MG63 (cell line): Measurements from ENCODE around the gene IRF2BPL. TPM values are rescaled to one million over a fixed set of nuclear protein-coding genes. Genes with fewer than 3 reads are reported as not detected.

ENCODE experiments used
- DNase-seq: peaks from one replicate; pipeline ENCODE4 v3.0.0-alpha.2; 2020
- H3K27me3 ChIP-seq: fragments of 250-450 bp; sonication (Bioruptor Pico); 2 replicates; pipeline ENCODE4 v1.5.1; 2020; ENCODE audit warnings: mild to moderate bottlenecking, moderate library complexity
- H3K36me3 ChIP-seq: fragments of 250-450 bp; sonication (Bioruptor Pico); 2 replicates; pipeline ENCODE4 v1.5.1; 2020; ENCODE audit warnings: mild to moderate bottlenecking, moderate library complexity
- H3K4me3 ChIP-seq: fragments of 250-450 bp; sonication (Bioruptor Pico); 2 replicates; pipeline ENCODE4 v1.5.1; 2020; ENCODE audit warnings: mild to moderate bottlenecking, moderate library complexity
- H3K9me3 ChIP-seq: fragments of 250-450 bp; sonication (Bioruptor Pico); 2 replicates; pipeline ENCODE4 v1.5.1; 2020; ENCODE audit warnings: mild to moderate bottlenecking, moderate library complexity
- total RNA-seq: library from RNA; depleted of rRNA; stranded (reverse); fragments of >200 nt; shearing (Covaris generic); gene quantifications from 2 replicates; pipeline ENCODE4 v1.2.3, GENCODE V29; 2014; ENCODE audit warnings: low replicate concordance

IRF2BPL gene
- total RNA-seq, 1 experiment from 2014 or later = 34.9 TPM

GRCh38 chr14:77007183-77007974 lies 21.1 kb downstream of the IRF2BPL start:
- no peak overlapping the region for H3K4me3 ChIP-seq
- H3K36me3 ChIP-seq = no peaks in the 10 kb centered on the region
- no peaks in the 10 kb centered on the region for H3K9me3 ChIP-seq
- H3K27me3 ChIP-seq = no peaks in the 10 kb centered on the region
- no peak for DNase-seq

GRCh38 chr14:77006132-77006531 lies 22.4 kb downstream of the IRF2BPL start:
- no peaks in the 10 kb centered on the region for H3K27me3 ChIP-seq
- H3K4me3 ChIP-seq = no peak overlapping the region
- DNase-seq = no peak
- no peaks in the 10 kb centered on the region for H3K9me3 ChIP-seq
- no peaks in the 10 kb centered on the region for H3K36me3 ChIP-seq

DNA sequence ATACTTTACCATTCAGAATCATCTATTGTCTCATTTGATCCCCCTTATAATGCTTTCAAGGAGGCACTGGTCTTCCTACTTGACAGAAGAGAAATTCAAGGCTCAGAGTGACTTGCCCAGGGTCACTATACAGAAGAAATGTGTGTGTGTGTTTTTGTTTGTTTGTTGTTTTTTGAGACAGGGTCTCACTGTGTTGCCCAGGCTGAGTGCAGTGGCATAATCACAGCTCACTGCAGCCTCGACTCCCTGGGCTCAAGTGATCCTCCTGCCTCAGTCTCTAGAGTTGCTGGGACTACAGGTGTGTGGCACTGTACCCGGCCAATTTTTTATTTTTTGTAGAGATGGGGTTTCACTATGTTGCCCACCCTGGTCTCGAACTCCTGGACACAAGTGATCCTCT lies 22.9 kb downstream of the IRF2BPL start:
- H3K4me3 ChIP-seq = no peak overlapping the region
- no peaks in the 10 kb centered on the region for H3K27me3 ChIP-seq
- no peaks in the 10 kb centered on the region for H3K9me3 ChIP-seq
- H3K36me3 ChIP-seq = no peaks in the 10 kb centered on the region
- no peak for DNase-seq

- Histone ChIP-seq H3K4me3 (no peak overlapping the region), H3K27me3 (no peaks in the 10 kb centered on the region), H3K9me3 (no peaks in the 10 kb centered on the region), H3K36me3 (no peaks in the 10 kb centered on the region)
- no peak for DNase-seq
Observed at GRCh38 chr14:77004711-77005460, 23.6 kb downstream of the IRF2BPL start.

GRCh38 chr14:77003960-77004710 lies 24.4 kb downstream of the IRF2BPL start:
- Histone ChIP-seq H3K4me3 (no peak overlapping the region), H3K27me3 (no peaks in the 10 kb centered on the region), H3K36me3 (no peaks in the 10 kb centered on the region), H3K9me3 (no peaks in the 10 kb centered on the region)
- DNase-seq = peak; percentile 42

GRCh38 chr14:77002889-77003288 lies 25.6 kb downstream of the IRF2BPL start:
- Histone ChIP-seq H3K4me3 (no peak overlapping the region), H3K27me3 (no peaks in the 10 kb centered on the region), H3K9me3 (no peaks in the 10 kb centered on the region), H3K36me3 (no peaks in the 10 kb centered on the region)
- DNase-seq = no peak

DNA sequence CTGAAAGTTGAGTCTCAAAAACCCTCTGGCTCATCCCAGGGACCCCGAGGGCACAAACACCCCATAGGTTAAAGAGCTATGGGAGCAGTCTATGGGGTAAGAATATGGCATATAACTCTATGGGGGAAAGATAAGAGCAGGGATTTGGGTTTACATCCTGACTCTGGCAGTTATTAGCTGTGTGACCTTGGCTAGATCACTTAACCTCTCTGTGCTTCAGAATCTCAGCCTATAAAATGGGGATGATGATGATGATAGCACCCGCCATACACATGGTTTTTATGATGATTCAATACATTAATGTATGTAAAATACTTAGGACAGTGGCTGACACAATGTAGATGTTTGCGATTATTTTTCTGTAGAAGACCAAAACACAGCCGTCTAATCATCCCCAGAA lies 26.2 kb downstream of the IRF2BPL start:
- H3K9me3 ChIP-seq = no peaks in the 10 kb centered on the region
- no peak for DNase-seq
- no peaks in the 10 kb centered on the region for H3K36me3 ChIP-seq
- H3K27me3 ChIP-seq = no peaks in the 10 kb centered on the region
- no peak overlapping the region for H3K4me3 ChIP-seq

- H3K9me3 ChIP-seq = no peaks in the 10 kb centered on the region
- no peak overlapping the region for H3K4me3 ChIP-seq
- DNase-seq = no peak
- H3K27me3 ChIP-seq = no peaks in the 10 kb centered on the region
- no peaks in the 10 kb centered on the region for H3K36me3 ChIP-seq
Observed at GRCh38 chr14:77000340-77001270, 27.9 kb downstream of the IRF2BPL start.

- H3K27me3 ChIP-seq = no peaks in the 10 kb centered on the region
- H3K36me3 ChIP-seq = no peaks in the 10 kb centered on the region
Observed at GRCh38 chr14:76998910-76999309, 29.6 kb downstream of the IRF2BPL start.

GRCh38 chr14:76997257-76997970 lies 31.1 kb downstream of the IRF2BPL start:
- Histone ChIP-seq H3K9me3 (no peaks in the 10 kb centered on the region), H3K27me3 (no peaks in the 10 kb centered on the region), H3K36me3 (no peaks in the 10 kb centered on the region), H3K4me3 (no peak overlapping the region)
- DNase-seq = no peak

More at GRCh38 chr14:76998910-76999309, 29.6 kb downstream of the IRF2BPL start:
- DNase-seq = no peak
- Histone ChIP-seq H3K4me3 (no peak overlapping the region), H3K9me3 (no peaks in the 10 kb centered on the region)

GRCh38 chr14:76996563-76997146 lies 31.9 kb downstream of the IRF2BPL start:
- no peak for DNase-seq

GRCh38 chr14:76995279-76996035 lies 33.1 kb downstream of the IRF2BPL start:
- no peak overlapping the region for H3K4me3 ChIP-seq
- no peaks in the 10 kb centered on the region for H3K9me3 ChIP-seq

More at GRCh38 chr14:76996563-76997146, 31.9 kb downstream of the IRF2BPL start:
- no peak overlapping the region for H3K4me3 ChIP-seq
- H3K9me3 ChIP-seq = no peaks in the 10 kb centered on the region
- H3K27me3 ChIP-seq = no peaks in the 10 kb centered on the region
- H3K36me3 ChIP-seq = no peaks in the 10 kb centered on the region

GRCh38 chr14:76993752-76994151 lies 34.8 kb downstream of the IRF2BPL start:
- no peak for DNase-seq
- H3K36me3 ChIP-seq = no peaks in the 10 kb centered on the region
- no peak overlapping the region for H3K4me3 ChIP-seq
- H3K9me3 ChIP-seq = no peaks in the 10 kb centered on the region
- H3K27me3 ChIP-seq = no peaks in the 10 kb centered on the region

More at GRCh38 chr14:76995279-76996035, 33.1 kb downstream of the IRF2BPL start:
- Histone ChIP-seq H3K36me3 (no peaks in the 10 kb centered on the region), H3K27me3 (no peaks in the 10 kb centered on the region)
- no peak for DNase-seq

GRCh38 chr14:76990084-76990483 lies 38.4 kb downstream of the IRF2BPL start:
- H3K4me3 ChIP-seq = no peak overlapping the region
- no peaks in the 10 kb centered on the region for H3K36me3 ChIP-seq
- DNase-seq = no peak
- H3K9me3 ChIP-seq = no peaks in the 10 kb centered on the region
- H3K27me3 ChIP-seq = no peaks in the 10 kb centered on the region
